Measurements from ENCODE around the gene IL17C.

DNA sequence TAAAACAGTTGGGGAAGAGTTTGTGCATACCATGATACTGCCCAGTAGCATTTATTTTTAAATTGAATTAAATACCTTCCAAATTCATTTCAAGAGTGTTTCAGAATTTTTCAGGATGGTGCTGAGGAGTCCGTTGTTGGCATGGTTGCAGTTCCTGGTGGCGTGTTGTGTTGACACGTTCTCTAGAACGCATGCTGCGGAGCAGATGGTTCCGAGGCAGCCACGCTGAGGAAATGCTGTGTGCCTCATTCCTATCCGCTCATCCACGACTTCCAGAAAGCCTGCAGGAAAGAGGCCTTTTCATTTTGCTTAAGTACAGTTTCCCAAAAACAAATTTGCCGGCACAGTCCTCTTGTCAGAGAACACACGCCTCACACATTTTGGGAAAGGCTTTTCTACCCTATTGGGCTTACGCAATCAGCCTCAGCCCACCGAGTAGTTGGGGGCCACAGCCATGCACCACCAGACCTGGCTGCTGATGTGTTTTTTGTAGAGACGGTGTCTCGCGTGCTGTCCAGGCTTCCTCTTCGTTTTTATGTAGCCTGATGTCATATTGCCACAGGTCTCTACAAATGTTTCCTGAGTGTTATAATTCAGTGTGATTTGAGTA, 32.1 kb upstream of the IL17C start:
- TF ChIP-seq POLR2A (IDR thresholded peaks at IDR 0.05; ENCODE audit: low read length), result no peak
- no peak for TF ChIP-seq GATA1 (IDR thresholded peaks at IDR 0.05; ENCODE audit: low read depth, low read length)
